Esophagus squamous epithelium (tissue), 5 donors: ENCODE results near the gene GTF2IRD1. TPM values are rescaled to one million over a fixed set of nuclear protein-coding genes. Genes with fewer than 3 reads are reported as not detected.

Source experiments
- DNase-seq: peaks from one replicate; lab custom pipeline; 2025; lab: John Stamatoyannopoulos, UW
- H3K27ac ChIP-seq, 4 donors: fragments of 200-600 bp; sonication (generic); one replicate each; pipeline ENCODE4 v1.5.1; 2016 to 2019; ENCODE audit warnings: mild to moderate bottlenecking in 1 of 4
- H3K27me3 ChIP-seq, 4 donors: fragments of 200-600 bp; sonication (generic); 1 replicate in 3 of 4; 2 replicates in 1 of 4; pipeline versions ENCODE4 v1.5.1 to v1.6.0; 2017 to 2021; ENCODE audit warnings: antibody characterized with exemption in 1 of 4
- H3K36me3 ChIP-seq, 3 donors: fragments of 200-600 bp; sonication (generic); one replicate each; pipeline ENCODE4 v1.5.1; 2016 to 2019
- H3K4me1 ChIP-seq, 3 donors: fragments of 200-600 bp; sonication (generic); one replicate each; pipeline ENCODE4 v1.5.1; 2017 to 2019
- H3K4me3 ChIP-seq, 4 donors: fragments of 200-600 bp; sonication (generic); 1 replicate in 3 of 4; 2 replicates in 1 of 4; pipeline ENCODE4 v1.5.1; 2016 to 2019; ENCODE audit warnings: mild to moderate bottlenecking in 2 of 4, moderate library complexity in 1 of 4
- H3K9me3 ChIP-seq, 3 donors: fragments of 200-600 bp; sonication (generic); one replicate each; pipeline ENCODE4 v1.5.1; 2016 to 2019
- POLR2A ChIP-seq, 4 donors: fragments of 450-650 bp; IDR thresholded peaks; one replicate each; pipeline ENCODE4 v1.6.1; 2017; ENCODE audit warnings: antibody characterized with exemption in 4 of 4, mild to moderate bottlenecking in 4 of 4, moderate library complexity in 3 of 4
- WGBS, 2 donors: methylation state at CpG; one replicate each; pipeline ENCODE4 v1.1.5; 2018; 5-methylcytosine and 5-hydroxymethylcytosine counted together
- intact Hi-C: fragments of 100-400 bp; cut with DNase I; formaldehyde crosslinking; loops from one replicate; pipeline ENCODE4 v1.15.0; 2022
- total RNA-seq, 4 donors: library from RNA; depleted of rRNA; stranded (reverse); fragments of >200 nt; gene quantifications; one replicate each; pipeline ENCODE4 v1.1.0, GENCODE V29; 2016
- TF ChIP-seq, protein P1 (sequence below), 6 experiments: fragments of 450-650 bp in 4 of 6; fragments of 200-600 bp in 2 of 6; sonication (generic) in 2 of 6; IDR thresholded peaks; one replicate each; pipeline ENCODE4 v1.5.1; 2016 to 2019; ENCODE audit warnings: antibody characterized with exemption in 6 of 6, mild to moderate bottlenecking in 4 of 6, moderate library complexity in 4 of 6
- donor health status: DM: yes; HTN: yes; CAD: no.

GTF2IRD1 gene
- total RNA-seq, 4 donors from 2014 or later: 26.8 to 35.6 (median 28.5) TPM

DNA sequence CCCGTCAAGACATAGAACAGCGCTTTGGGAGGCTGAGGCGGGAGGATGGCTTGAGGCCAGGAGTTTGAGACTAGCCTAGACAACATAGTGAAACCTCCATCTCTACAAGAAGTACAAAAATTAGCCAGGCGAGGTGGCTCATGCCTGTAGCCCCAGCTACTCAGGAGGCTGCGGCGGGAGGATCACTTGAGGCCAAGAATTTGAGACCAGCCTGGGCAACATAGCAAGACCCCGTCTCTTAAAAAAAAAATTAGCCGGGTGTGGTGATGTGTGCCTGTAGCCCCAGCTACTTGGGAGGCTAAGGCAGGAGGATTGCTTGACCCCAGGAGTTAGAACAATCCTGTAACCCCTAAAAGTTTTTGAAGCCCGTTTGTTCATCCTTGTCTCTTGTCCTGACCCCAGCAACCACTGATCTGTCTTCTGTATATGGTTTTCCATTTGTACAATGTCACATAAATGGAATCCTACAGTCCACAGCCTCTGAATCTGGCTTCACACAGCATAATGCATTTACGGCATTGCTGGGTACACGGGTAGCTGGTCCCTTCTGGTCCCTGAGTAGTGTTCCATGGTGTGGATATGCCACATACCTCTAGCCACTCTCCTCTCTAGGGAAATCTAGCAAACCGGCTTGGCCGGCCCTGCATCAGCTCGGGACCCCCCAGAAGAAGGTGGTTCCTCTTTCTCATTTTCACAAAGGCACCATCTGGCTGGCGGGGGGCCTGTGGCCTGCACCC lies 8.4 kb downstream of the GTF2IRD1 start:
- Histone ChIP-seq H3K27me3 (no peaks in the 10 kb centered on the region), H3K9me3 (no peaks in the 10 kb centered on the region), H3K36me3 (peaks cover 0 to 17% (median 0%) of the 10 kb centered on the region in 3 donors), H3K27ac (peak overlapping the region in 3 of 4 donors; percentile 19 to 91 (median 86)), H3K4me3 (no peak overlapping the region), H3K4me1 (peaks cover 20 to 82% (median 26%) of the 10 kb centered on the region in 3 donors)
- TF ChIP-seq, protein P1, sequence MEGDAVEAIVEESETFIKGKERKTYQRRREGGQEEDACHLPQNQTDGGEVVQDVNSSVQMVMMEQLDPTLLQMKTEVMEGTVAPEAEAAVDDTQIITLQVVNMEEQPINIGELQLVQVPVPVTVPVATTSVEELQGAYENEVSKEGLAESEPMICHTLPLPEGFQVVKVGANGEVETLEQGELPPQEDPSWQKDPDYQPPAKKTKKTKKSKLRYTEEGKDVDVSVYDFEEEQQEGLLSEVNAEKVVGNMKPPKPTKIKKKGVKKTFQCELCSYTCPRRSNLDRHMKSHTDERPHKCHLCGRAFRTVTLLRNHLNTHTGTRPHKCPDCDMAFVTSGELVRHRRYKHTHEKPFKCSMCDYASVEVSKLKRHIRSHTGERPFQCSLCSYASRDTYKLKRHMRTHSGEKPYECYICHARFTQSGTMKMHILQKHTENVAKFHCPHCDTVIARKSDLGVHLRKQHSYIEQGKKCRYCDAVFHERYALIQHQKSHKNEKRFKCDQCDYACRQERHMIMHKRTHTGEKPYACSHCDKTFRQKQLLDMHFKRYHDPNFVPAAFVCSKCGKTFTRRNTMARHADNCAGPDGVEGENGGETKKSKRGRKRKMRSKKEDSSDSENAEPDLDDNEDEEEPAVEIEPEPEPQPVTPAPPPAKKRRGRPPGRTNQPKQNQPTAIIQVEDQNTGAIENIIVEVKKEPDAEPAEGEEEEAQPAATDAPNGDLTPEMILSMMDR (IDR thresholded peaks at IDR 0.05): no peak
- no peak for TF ChIP-seq POLR2A (IDR thresholded peaks at IDR 0.05)
- intact Hi-C loops: no loop called here
- no peak for DNase-seq
- WGBS, 2 donors: 74 to 91% methylated on average over 5 to 7 of the region's 15 CpGs

DNA sequence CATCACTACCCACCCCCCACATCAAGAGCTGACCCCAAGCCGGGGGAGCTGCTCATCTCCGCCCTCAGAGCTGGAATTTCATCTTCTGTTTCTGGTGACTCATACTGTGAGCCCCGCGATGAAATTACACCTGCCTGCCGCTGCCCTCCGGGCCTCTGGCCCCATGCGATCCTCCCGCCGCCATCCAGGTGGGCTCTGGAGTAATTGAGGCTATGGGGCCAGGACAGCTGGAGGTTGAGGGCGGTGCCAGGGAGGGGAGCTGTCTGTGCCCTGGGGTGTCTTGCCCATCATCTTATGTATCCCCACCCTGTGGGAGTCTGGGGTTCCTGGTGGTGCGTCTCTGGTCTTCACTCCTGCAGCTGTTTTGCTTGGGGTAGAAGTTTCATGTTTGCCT lies 9.0 kb downstream of the GTF2IRD1 start:
- no peak for DNase-seq
- no peak for TF ChIP-seq POLR2A (IDR thresholded peaks at IDR 0.05)
- TF ChIP-seq, protein P1 (IDR thresholded peaks at IDR 0.05): no peak
- H3K27ac ChIP-seq: peak overlapping the region; percentile 19 to 91 (median 87)
- intact Hi-C loops: no loop called here
- H3K27me3 ChIP-seq: no peaks in the 10 kb centered on the region
- 80 to 91% methylated on average over 2 to 6 of the region's 11 CpGs for WGBS, 2 donors
- no peaks in the 10 kb centered on the region for H3K9me3 ChIP-seq
- peaks cover 22 to 82% (median 29%) of the 10 kb centered on the region in 3 donors for H3K4me1 ChIP-seq
- H3K4me3 ChIP-seq: no peak overlapping the region
- peaks cover 0 to 17% (median 0%) of the 10 kb centered on the region in 3 donors for H3K36me3 ChIP-seq

DNA sequence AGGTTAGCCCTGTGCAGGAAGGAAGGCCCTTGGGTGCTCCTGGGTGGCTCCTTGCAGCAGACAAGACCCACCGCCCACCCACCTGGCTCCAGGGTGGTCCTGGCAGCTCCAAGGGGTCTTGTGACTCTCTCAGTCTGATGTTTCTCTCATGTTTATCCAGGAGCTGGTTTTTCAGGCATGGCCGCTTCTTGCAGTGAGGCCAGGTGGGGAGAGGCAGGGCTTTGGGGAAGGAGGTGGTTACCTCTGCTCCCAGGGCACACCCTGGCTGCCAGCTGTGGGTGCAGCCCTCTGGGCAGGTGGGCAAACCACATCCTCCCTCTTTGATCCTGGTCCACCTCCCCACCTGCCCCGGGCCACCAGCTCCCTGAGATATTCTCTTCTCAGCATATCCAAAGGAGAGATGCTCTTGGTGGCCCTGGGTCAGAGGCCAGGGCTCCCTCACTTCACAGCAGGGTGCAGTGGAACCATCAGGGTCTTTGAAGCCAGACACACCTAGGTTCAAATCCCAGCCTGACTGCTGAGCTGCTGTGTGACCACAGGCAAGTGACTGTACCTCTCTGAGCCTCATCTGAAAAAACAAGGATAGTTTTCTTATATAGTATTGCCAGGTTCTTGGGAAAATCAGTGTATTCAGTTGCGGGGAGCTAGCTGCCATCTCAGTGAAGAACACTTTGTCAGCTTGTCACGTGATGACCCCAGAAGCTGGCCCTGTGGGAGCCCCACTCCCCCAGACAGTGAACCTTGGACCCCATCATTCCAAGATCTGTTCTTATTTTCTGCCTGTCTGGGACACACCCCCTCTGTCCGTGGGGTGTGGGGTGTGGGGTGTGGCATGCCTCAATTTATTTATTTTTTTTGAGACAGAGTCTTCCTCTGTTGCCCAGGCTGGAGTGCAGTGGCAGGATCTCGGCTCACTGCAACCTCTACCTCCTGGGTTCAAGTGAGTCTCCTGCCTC lies 11.5 kb downstream of the GTF2IRD1 start:
- DNase-seq: no peak
- no peaks in the 10 kb centered on the region for H3K9me3 ChIP-seq
- 62 to 64% methylated on average over 5 to 6 of the region's 7 CpGs for WGBS, 2 donors
- intact Hi-C loops: no loop called here
- H3K27me3 ChIP-seq: no peaks in the 10 kb centered on the region
- H3K4me1 ChIP-seq: peaks cover 25 to 70% (median 29%) of the 10 kb centered on the region in 3 donors
- H3K27ac ChIP-seq: peak overlapping the region; percentile 84 to 91 (median 87)
- no peak overlapping the region for H3K4me3 ChIP-seq
- peaks cover 0 to 13% (median 0%) of the 10 kb centered on the region in 3 donors for H3K36me3 ChIP-seq
- TF ChIP-seq POLR2A (IDR thresholded peaks at IDR 0.05): no peak
- TF ChIP-seq, protein P1 (IDR thresholded peaks at IDR 0.05): peak in 1 of 6 experiments; percentile 16

DNA sequence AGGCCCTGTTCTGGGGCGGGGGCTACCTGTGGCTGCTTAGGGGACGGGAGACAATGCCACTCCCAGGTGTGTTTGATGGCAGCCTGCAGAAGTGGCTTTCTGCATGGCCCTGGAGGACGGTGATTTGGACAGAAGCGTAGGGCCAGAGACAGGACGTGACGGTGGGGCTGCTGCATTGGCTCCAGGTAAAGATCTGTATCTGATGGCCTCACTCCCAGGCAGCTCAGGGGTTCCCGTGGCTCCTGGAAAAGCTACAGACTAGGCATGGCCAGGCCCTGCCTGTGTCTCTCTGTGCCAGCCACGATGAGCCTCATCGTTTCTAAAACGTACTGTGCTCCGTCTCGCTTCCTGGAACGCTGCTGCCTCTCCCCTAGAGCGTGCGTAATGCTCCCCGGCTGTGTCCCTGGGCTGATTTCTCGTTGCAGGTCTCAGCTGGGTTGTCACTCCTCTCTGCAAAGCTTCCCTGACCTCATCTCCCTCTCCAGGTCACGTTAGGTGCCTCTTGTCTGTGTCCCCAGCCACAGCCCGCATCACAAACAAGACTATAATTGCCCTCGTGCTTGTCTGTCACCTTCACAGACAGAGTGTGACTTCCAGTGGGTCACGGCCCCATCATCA lies 12.6 kb downstream of the GTF2IRD1 start:
- Histone ChIP-seq H3K9me3 (no peaks in the 10 kb centered on the region), H3K36me3 (peaks cover 0 to 3% (median 0%) of the 10 kb centered on the region in 3 donors), H3K4me1 (peaks cover 25 to 69% (median 29%) of the 10 kb centered on the region in 3 donors), H3K27me3 (no peaks in the 10 kb centered on the region), H3K27ac (peak overlapping the region; percentile 84 to 91 (median 87)), H3K4me3 (peak overlapping the region in 1 of 4 donors; percentile 12)
- TF ChIP-seq POLR2A (IDR thresholded peaks at IDR 0.05): no peak
- TF ChIP-seq, protein P1 (IDR thresholded peaks at IDR 0.05): no peak
- intact Hi-C loops: no loop called here
- 67 to 74% methylated on average over 17 to 21 of the region's 21 CpGs for WGBS, 2 donors
- DNase-seq: no peak
